A549 (cell line): ENCODE data around the gene CXCL12. TPM values are rescaled to one million over a fixed set of nuclear protein-coding genes. Genes with fewer than 3 reads are reported as not detected.

ENCODE experiments used
- ATAC-seq, 2 experiments: fragments of 200-7000 bp in 1 of 2; fragments of >200 bp in 1 of 2; cut with Nextera tagmentation in 1 of 2; cut with Tn5 transposase in 1 of 2; 3 replicates each; pipeline versions ENCODE4 v1.8.0 to v1.9.1; 2018 to 2020; ENCODE audit warnings: mild to moderate bottlenecking in 1 of 2, moderate library complexity in 1 of 2
- CTCF ChIA-PET: fragments of 300-600 bp; sonication (Branson Sonifier 250); formaldehyde crosslinking; extraction: SDS; loops from one replicate; lab custom pipeline; 2021; ENCODE audit warnings: antibody characterized with exemption, inconsistent platforms; lab: Yijun Ruan, JAX
- POLR2A ChIA-PET: fragments of 350-600 bp; formaldehyde crosslinking; extraction: SDS; loops from one replicate; lab custom pipeline; 2021; ENCODE audit warnings: antibody characterized with exemption, inconsistent platforms; lab: Yijun Ruan, JAX
- DNase-seq, 2 experiments: peaks; one replicate each; pipeline versions ENCODE4 v3.0.0 to v3.0.0-alpha.2; 2011 to 2016; ENCODE audit warnings: low read depth in 1 of 2, low spot score in 1 of 2
- FAIRE-seq: peaks from 2 replicates; lab custom pipeline; 2011; peaks lifted over from hg19 to GRCh38; lab: Jason Lieb, UNC
- H3K27ac ChIP-seq, 2 experiments: fragments of >200 bp; sonication (Bioruptor Twin); formaldehyde crosslinking; 3 replicates each; pipeline ENCODE4 v1.5.1; 2016 to 2017
- H3K4me1 ChIP-seq: fragments of >200 bp; sonication (Bioruptor Twin); formaldehyde crosslinking; 3 replicates; pipeline ENCODE4 v1.6.1; 2016
- H3K4me2 ChIP-seq: fragments of >200 bp; sonication (Bioruptor Twin); formaldehyde crosslinking; 3 replicates; pipeline ENCODE4 v1.6.1; 2016
- H3K4me3 ChIP-seq: fragments of >200 bp; sonication (Bioruptor Twin); formaldehyde crosslinking; 3 replicates; pipeline ENCODE4 v1.5.1; 2016
- H3K9me3 ChIP-seq: fragments of >200 bp; sonication (Bioruptor Twin); formaldehyde crosslinking; 3 replicates; pipeline ENCODE4 v1.6.1; 2016
- CBX2 ChIP-seq: fragments of 200-600 bp; sonication (generic); IDR thresholded peaks from 2 replicates; pipeline ENCODE4 v1.6.1; 2016; ENCODE audit warnings: low read depth, mild to moderate bottlenecking, borderline replicate concordance
- CBX8 ChIP-seq: fragments of 200-600 bp; sonication (generic); IDR thresholded peaks from 2 replicates; pipeline ENCODE4 v1.6.1; 2016
- CHD2 ChIP-seq: fragments of 150-350 bp; IDR thresholded peaks from 2 replicates; pipeline ENCODE4 v1.6.1; 2014; ENCODE audit warnings: low read length; ENCODE audit not compliant: partially characterized antibody
- CTCF ChIP-seq: fragments of >200 bp; sonication (Bioruptor Twin); formaldehyde crosslinking; IDR thresholded peaks from 3 replicates; pipeline ENCODE4 v1.5.1; 2016
- E2F6 ChIP-seq: IDR thresholded peaks from 2 replicates; pipeline ENCODE4 v1.6.1; 2012; ENCODE audit warnings: low read depth, borderline replicate concordance
- FOSB ChIP-seq: fragments of 250-450 bp; sonication (Bioruptor Pico); IDR thresholded peaks from 2 replicates; pipeline ENCODE4 v1.5.0; 2020; ENCODE audit warnings: mild to moderate bottlenecking, moderate library complexity
- HDAC2 ChIP-seq: fragments of 200-600 bp; sonication (generic); IDR thresholded peaks from 2 replicates; pipeline ENCODE4 v1.6.1; 2016
- HMGXB4 ChIP-seq: fragments of 250-450 bp; sonication (Bioruptor Pico); IDR thresholded peaks from 2 replicates; pipeline ENCODE4 v1.5.0; 2021; ENCODE audit warnings: mild to moderate bottlenecking, moderate library complexity, borderline replicate concordance
- JUNB ChIP-seq: fragments of >200 bp; sonication (Bioruptor Twin); formaldehyde crosslinking; IDR thresholded peaks from 2 replicates; pipeline ENCODE4 v1.6.1; 2016
- MAZ ChIP-seq: fragments of 150-350 bp; IDR thresholded peaks from 2 replicates; pipeline ENCODE4 v1.6.1; 2014; ENCODE audit warnings: antibody characterized with exemption, low read depth, low read length, borderline replicate concordance
- MYC ChIP-seq: IDR thresholded peaks from 2 replicates; pipeline ENCODE4 v1.6.1; 2012; ENCODE audit warnings: mild to moderate bottlenecking, inconsistent platforms, low read length, improper control_type of control experiment, borderline replicate concordance
- NPAS2 ChIP-seq: fragments of 250-450 bp; sonication (Bioruptor Pico); IDR thresholded peaks from 2 replicates; pipeline ENCODE4 v1.8.0; 2022; ENCODE audit warnings: mild to moderate bottlenecking, moderate library complexity, borderline replicate concordance
- NR3C1 ChIP-seq: fragments of >200 bp; sonication (Bioruptor Twin); formaldehyde crosslinking; IDR thresholded peaks from 3 replicates; pipeline ENCODE4 v1.6.1; 2017
- PHF8 ChIP-seq: fragments of 200-600 bp; sonication (generic); IDR thresholded peaks from 2 replicates; pipeline ENCODE4 v1.6.1; 2016; ENCODE audit warnings: low read depth, mild to moderate bottlenecking, antibody characterized with exemption, moderate library complexity, borderline replicate concordance
- POLR2AphosphoS2 ChIP-seq: conservative IDR thresholded peaks from 2 replicates; pipeline ENCODE4 v1.6.1; 2012; ENCODE audit warnings: low read length, improper control_type of control experiment, inconsistent platforms
- RARB ChIP-seq: fragments of 250-450 bp; sonication (Bioruptor Pico); IDR thresholded peaks from 2 replicates; pipeline ENCODE4 v1.8.0; 2021; ENCODE audit warnings: mild to moderate bottlenecking, moderate library complexity
- TP53 ChIP-seq: fragments of 250-450 bp; sonication (Bioruptor Pico); IDR thresholded peaks from 2 replicates; pipeline ENCODE4 v1.5.0; 2021; ENCODE audit warnings: mild to moderate bottlenecking, moderate library complexity
- ZFP36 ChIP-seq: fragments of 450-650 bp; IDR thresholded peaks from 2 replicates; pipeline ENCODE4 v1.6.1; 2014; ENCODE audit warnings: borderline replicate concordance; ENCODE audit not compliant: partially characterized antibody
- WGBS: methylation state at CpG from one replicate; pipeline ENCODE4 v1.1.6; 2017; ENCODE audit errors: missing lambda C conversion rate; 5-methylcytosine and 5-hydroxymethylcytosine counted together
- polyA plus RNA-seq, 4 experiments: library from polyadenylated mRNA; depleted of rRNA in 3 of 4; stranded (reverse); fragments of >200 nt; fragmentation: RNase III in 1 of 4; extraction: RNeasy Plus Mini Kit Qiagen cat#74134 plus additional on column Dnase treatment in 1 of 4; gene quantifications; 2 replicates in 3 of 4; 3 replicates in 1 of 4; pipeline ENCODE4 v1.2.3, GENCODE V29; 2011 to 2017

CXCL12 gene
- polyA plus RNA-seq, 2 of the 4 experiments (the other 2 are of a cell fraction) = 0.13 to 0.17 TPM

- TF ChIP-seq NPAS2 (CRISPR knock-in tag) (no peak), HDAC2 (no peak), CTCF (no peak)
- ATAC-seq (no peak), FAIRE-seq (no peak), DNase-seq (no peak)
- ChIA-PET POLR2A (no interaction called here), CTCF (no interaction called here)
- Histone ChIP-seq H3K27ac (no peak overlapping the region), H3K9me3 (no peaks in the 10 kb centered on the region), H3K4me1 (no peaks in the 10 kb centered on the region), H3K4me2 (no peak overlapping the region), H3K4me3 (no peak overlapping the region)
- WGBS = 5% methylated on average over 7 of the region's 13 CpGs
Observed at GRCh38 chr10:44362866-44363711, 21.8 kb downstream of the CXCL12 start.

- Histone ChIP-seq H3K9me3 (no peaks in the 10 kb centered on the region), H3K4me3 (no peak overlapping the region), H3K4me1 (no peaks in the 10 kb centered on the region), H3K27ac (no peak overlapping the region), H3K4me2 (no peak overlapping the region)
- TF ChIP-seq FOSB (CRISPR knock-in tag) = no peak
- TF ChIP-seq JUNB = no peak
- TF ChIP-seq HMGXB4 (CRISPR knock-in tag) = no peak
- TF ChIP-seq MYC = no peak
- no peak for TF ChIP-seq ZFP36
- no peak for TF ChIP-seq TP53 (CRISPR knock-in tag)
- no peak for TF ChIP-seq CBX8
- no peak for TF ChIP-seq CBX2
- no peak for TF ChIP-seq RARB (CRISPR knock-in tag)
- TF ChIP-seq POLR2AphosphoS2 = no peak
- TF ChIP-seq MAZ = no peak
- TF ChIP-seq E2F6 = no peak
- no peak for TF ChIP-seq CHD2
- TF ChIP-seq PHF8 = no peak
- no peak for TF ChIP-seq CTCF
- no peak for TF ChIP-seq NR3C1
- TF ChIP-seq NPAS2 (CRISPR knock-in tag) = no peak
- no peak for FAIRE-seq
- 0% methylated on average over 1 of the region's 1 CpG for WGBS
- ChIA-PET CTCF (no interaction called here), POLR2A (no interaction called here)
- no peak for DNase-seq
- no peak for ATAC-seq
Observed at GRCh38 chr10:44361109-44361508, 23.8 kb downstream of the CXCL12 start.
